Right atrium auricular region (tissue), 2 donors: ENCODE measurements around the gene RBM12. TPM values are rescaled to one million over a fixed set of nuclear protein-coding genes. Genes with fewer than 3 reads are reported as not detected.
"Not testable (repeated sequence)": the region's sequence is repeated elsewhere in the genome, so short reads cannot be mapped to it uniquely, and the experiment has no call there.

Source experiments
- DNase-seq: peaks from one replicate; pipeline ENCODE4 v3.0.0-alpha.2; 2019; ENCODE audit warnings: low spot score
- H3K27ac ChIP-seq, 2 donors: fragments of 200-600 bp; sonication (generic); 1 replicate in 1 of 2; 2 replicates in 1 of 2; pipeline ENCODE4 v1.5.1; 2016 to 2019
- H3K27me3 ChIP-seq, 2 donors: fragments of 200-600 bp; sonication (generic); one replicate each; pipeline versions ENCODE4 v1.5.1 to v1.6.0; 2017 to 2019
- H3K36me3 ChIP-seq: fragments of 200-600 bp; sonication (generic); one replicate; pipeline ENCODE4 v1.5.1; 2016
- H3K4me1 ChIP-seq, 2 donors: fragments of 200-600 bp; sonication (generic); one replicate each; pipeline versions ENCODE4 v1.5.1 to v1.6.0; 2017 to 2019
- H3K4me3 ChIP-seq, 2 donors: fragments of 200-600 bp; sonication (generic); 1 replicate in 1 of 2; 2 replicates in 1 of 2; pipeline ENCODE4 v1.5.1; 2017 to 2019; ENCODE audit warnings: mild to moderate bottlenecking in 1 of 2, moderate library complexity in 1 of 2
- H3K9me3 ChIP-seq, 2 donors: fragments of 200-600 bp; sonication (generic); one replicate each; pipeline ENCODE4 v1.5.1; 2019
- total RNA-seq, 2 donors: library from RNA; depleted of rRNA; stranded (reverse); fragments of >200 nt; gene quantifications; one replicate each; pipeline ENCODE4 v1.1.0, GENCODE V29; 2016
- TF ChIP-seq, protein P1 (sequence below), 2 donors: fragments of 200-600 bp; sonication (generic); IDR thresholded peaks; one replicate each; pipeline ENCODE4 v1.5.1; 2019; ENCODE audit warnings: antibody characterized with exemption in 2 of 2

RBM12 gene
- total RNA-seq, 2 donors from 2014 or later, result 18.4 to 20.9 TPM

DNA sequence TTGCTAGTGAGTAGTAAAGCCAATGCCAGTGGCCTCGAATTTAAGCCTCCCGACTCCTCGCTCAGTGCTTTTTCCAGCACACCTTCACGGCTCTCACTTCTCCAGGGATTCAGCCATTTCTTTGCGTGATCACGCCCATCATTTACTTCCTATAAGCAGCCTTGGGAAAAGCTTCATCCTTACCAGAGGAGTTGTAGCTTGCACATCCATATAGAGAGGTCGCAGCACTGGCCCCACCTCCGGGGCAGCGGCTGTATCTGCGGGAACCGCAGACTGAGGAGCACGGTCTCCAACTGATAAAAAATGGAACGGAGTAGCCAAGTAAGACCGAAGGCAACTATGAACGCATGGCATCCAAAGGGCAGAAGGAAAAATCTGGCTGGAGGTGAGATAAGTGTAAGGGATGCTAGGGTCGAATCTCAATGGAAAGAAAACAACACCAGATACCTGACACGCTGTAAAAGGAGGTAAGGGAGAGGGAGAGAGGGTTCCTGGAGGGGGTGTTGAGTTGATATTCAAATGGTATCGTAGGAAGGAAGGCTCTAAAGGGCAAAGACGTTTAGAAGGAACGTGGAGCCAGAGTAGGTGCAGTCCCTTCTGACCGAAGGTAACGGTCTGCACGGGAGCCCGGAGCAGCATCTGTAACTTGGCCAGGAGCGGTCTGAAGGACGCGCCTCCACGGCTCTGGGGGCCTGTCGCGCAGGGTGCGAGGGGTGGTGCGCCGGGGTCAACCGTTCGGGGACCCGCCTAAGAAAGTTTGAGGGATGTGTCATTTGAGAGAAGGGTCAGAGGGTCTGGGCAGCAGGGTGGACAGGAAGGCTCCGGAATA is 33.8 kb upstream of the RBM12 start:
- peak; percentile 55 for DNase-seq
- TF ChIP-seq, protein P1, sequence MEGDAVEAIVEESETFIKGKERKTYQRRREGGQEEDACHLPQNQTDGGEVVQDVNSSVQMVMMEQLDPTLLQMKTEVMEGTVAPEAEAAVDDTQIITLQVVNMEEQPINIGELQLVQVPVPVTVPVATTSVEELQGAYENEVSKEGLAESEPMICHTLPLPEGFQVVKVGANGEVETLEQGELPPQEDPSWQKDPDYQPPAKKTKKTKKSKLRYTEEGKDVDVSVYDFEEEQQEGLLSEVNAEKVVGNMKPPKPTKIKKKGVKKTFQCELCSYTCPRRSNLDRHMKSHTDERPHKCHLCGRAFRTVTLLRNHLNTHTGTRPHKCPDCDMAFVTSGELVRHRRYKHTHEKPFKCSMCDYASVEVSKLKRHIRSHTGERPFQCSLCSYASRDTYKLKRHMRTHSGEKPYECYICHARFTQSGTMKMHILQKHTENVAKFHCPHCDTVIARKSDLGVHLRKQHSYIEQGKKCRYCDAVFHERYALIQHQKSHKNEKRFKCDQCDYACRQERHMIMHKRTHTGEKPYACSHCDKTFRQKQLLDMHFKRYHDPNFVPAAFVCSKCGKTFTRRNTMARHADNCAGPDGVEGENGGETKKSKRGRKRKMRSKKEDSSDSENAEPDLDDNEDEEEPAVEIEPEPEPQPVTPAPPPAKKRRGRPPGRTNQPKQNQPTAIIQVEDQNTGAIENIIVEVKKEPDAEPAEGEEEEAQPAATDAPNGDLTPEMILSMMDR (IDR thresholded peaks at IDR 0.05), result no peak
- H3K4me1 ChIP-seq, result peaks cover 0 to 26% of the 10 kb centered on the region in 2 donors
- peak overlapping the region; percentile 84 to 90 for H3K4me3 ChIP-seq
- peak overlapping the region; percentile 91 to 95 for H3K27ac ChIP-seq
- H3K9me3 ChIP-seq, result no peaks in the 10 kb centered on the region
- H3K36me3 ChIP-seq, result peaks cover 46% of the 10 kb centered on the region
- no peaks in the 10 kb centered on the region for H3K27me3 ChIP-seq

DNA sequence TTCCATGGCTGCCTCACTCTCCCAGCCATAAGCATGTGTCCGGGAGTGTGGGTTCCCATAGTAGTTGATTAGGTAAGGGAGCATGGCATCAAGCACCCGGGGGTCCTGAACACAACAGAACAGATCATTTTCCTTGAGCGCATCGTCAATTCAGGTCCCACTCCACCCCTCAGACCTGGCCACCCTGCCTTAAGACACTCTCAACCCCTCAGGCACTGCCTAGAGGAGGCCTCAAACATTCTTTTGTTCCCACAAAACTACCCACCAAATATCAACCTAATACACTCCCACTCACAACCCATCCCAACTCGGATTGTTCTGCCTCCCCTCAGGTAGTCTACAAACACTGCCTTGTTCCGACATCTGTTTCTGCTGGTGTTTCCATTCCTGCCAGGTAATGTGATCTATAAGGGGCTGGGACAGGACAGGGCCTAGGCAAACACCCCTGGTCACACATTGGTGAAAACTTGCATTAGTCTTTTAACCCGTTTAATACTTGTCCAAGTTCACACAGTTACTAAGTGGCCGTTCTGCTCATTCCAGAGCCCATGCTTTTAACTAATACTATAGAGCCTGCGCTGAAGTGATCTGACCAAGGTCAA is 33.1 kb upstream of the RBM12 start:
- no peak for DNase-seq
- Histone ChIP-seq H3K9me3 (no peaks in the 10 kb centered on the region), H3K27me3 (no peaks in the 10 kb centered on the region), H3K36me3 (peaks cover 42% of the 10 kb centered on the region), H3K4me1 (peaks cover 0 to 26% of the 10 kb centered on the region in 2 donors), H3K27ac (peak overlapping the region in 1 of 2 donors; percentile 95), H3K4me3 (peak overlapping the region in 1 of 2 donors; percentile 90)
- TF ChIP-seq, protein P1 (IDR thresholded peaks at IDR 0.05), result no peak

DNA sequence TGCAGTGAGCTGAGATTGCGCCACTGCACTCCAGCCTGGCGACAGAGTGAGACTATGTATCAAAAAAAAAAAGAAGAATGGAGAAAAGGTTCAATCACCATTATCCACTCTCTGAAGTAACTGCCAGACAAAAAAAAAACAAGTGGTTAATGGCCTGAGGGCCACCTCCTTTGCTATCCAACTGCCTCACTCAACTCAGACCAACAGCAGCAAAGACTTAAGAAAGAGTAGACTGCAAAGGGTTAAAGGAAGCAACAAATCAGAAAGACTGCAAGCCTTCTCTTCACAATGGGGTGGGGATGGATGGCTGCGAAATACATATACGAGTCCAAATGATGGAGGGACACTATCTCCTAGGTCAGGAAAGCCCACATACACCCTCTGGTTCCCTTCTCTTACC is 31.3 kb upstream of the RBM12 start:
- Histone ChIP-seq H3K9me3 (no peaks in the 10 kb centered on the region), H3K4me3 (no peak overlapping the region), H3K27ac (no peak overlapping the region), H3K4me1 (peaks cover 0 to 26% of the 10 kb centered on the region in 2 donors), H3K36me3 (peaks cover 37% of the 10 kb centered on the region), H3K27me3 (no peaks in the 10 kb centered on the region)
- DNase-seq, result no peak
- TF ChIP-seq, protein P1 (IDR thresholded peaks at IDR 0.05), result no peak

DNA sequence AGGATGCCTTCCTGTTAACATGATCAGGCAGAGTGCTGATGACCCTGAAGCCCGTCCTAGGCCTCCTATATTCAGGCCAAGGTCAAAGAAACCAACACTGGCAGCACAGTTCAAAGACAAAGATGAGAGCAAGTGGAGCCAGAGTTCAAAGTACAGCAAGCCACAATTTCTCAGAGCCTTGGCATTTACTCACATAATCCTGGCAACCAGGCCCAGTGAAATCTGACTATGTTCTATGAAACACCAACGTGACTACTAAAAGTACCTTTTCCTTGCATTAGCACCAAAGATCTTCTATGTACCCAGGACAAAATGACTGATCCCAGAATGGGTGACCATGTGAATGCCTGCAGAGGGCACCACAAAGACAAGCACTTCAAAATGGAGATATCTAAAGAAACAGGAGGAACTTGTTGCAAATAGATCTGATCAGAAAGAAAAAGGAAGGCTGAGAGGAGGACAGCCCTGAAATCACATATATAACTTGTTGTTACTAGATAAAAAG is 30.6 kb upstream of the RBM12 start:
- Histone ChIP-seq H3K4me1 (peaks cover 0 to 22% of the 10 kb centered on the region in 2 donors), H3K27me3 (no peaks in the 10 kb centered on the region), H3K4me3 (no peak overlapping the region), H3K9me3 (no peaks in the 10 kb centered on the region), H3K36me3 (peaks cover 42% of the 10 kb centered on the region), H3K27ac (no peak overlapping the region)
- TF ChIP-seq, protein P1 (IDR thresholded peaks at IDR 0.05), result no peak
- DNase-seq, result no peak

DNA sequence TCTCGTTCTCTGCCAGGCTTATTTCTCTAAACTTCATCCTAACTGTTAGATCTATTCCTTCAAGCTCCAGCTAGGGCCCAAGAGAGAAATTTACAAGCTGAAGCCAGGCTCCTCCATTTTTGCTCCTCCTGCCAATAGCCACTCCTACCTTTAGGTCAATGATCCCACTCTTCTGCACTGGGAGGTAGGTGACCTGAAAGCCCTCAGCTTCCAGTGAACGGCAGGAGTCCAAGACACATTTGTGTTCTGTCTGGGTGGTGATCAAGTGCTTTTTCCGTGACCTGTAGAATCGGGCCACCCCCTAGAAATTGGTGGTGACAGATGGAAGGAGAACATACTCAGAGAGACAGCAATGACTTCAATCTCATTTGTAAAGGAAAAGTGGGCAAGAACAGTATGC is 25.6 kb upstream of the RBM12 start:
- Histone ChIP-seq H3K4me1 (no peaks in the 10 kb centered on the region), H3K36me3 (peaks cover 57% of the 10 kb centered on the region), H3K4me3 (no peak overlapping the region), H3K27ac (no peak overlapping the region), H3K9me3 (no peaks in the 10 kb centered on the region), H3K27me3 (no peaks in the 10 kb centered on the region)
- TF ChIP-seq, protein P1 (IDR thresholded peaks at IDR 0.05), result no peak
- no peak for DNase-seq

DNA sequence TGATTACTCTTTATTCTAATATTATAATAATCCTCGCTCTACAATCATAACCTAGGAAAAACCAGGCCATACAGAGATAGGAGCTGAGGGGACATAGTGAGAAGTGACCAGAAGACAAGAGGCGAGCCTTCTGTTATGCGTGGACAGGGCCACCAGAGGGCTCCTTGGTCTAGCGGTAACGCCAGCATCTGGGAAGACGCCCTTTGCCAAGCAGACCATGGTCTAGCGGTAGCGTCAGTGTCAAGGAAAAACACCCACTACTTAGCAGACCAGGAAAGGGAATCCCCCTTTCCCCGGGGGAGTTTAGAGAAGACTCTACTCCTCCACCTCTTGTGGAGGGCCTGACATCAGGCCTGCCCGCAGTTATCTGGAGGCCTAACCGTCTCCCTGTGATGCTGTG is 22.2 kb upstream of the RBM12 start:
- not testable (repeated sequence) for H3K27me3 ChIP-seq, H3K27ac ChIP-seq, H3K4me1 ChIP-seq, H3K9me3 ChIP-seq, H3K4me3 ChIP-seq
- peaks cover 38% of the 10 kb centered on the region for H3K36me3 ChIP-seq
- DNase-seq, result peak; percentile 40

DNA sequence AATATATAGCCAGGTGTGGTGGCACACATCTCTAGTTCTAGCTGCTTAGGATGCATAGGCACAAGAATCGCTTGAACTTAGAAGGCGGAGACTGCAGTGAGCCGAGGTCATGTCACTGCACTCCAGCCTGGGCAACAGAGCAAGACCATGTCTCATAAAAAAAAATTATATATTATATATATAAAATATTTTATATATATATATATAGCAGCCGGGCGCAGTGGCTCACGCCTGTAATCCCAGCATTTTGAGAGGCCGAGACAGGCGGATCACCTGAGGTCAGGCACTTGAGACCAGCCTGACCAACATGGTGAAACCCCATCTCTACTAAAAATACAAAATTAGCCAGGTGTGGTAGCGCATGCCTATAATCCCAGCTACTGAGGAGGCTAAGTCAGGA is 20.7 kb upstream of the RBM12 start:
- not testable (repeated sequence) for H3K4me1 ChIP-seq, H3K27ac ChIP-seq, H3K27me3 ChIP-seq, H3K4me3 ChIP-seq, H3K9me3 ChIP-seq
- DNase-seq, result peak; percentile 53
- peaks cover 27% of the 10 kb centered on the region for H3K36me3 ChIP-seq
